ACHN (cell line): Measurements from ENCODE around the gene MARCO.
"Not testable (repeated sequence)": the region's sequence is repeated elsewhere in the genome, so short reads cannot be mapped to it uniquely, and the experiment has no call there.

Experiments used
- DNase-seq: peaks from one replicate; pipeline ENCODE4 v3.0.0-alpha.2; 2015
- in situ Hi-C: cut with HindIII; loops from 2 replicates; pipeline ENCODE4 v1.10.0; 2017; ENCODE audit warnings: low sequenced_read_pairs, low pct_ligation_motif_present, low pct_unique_long_range_greater_than_20kb

MARCO gene

DNA sequence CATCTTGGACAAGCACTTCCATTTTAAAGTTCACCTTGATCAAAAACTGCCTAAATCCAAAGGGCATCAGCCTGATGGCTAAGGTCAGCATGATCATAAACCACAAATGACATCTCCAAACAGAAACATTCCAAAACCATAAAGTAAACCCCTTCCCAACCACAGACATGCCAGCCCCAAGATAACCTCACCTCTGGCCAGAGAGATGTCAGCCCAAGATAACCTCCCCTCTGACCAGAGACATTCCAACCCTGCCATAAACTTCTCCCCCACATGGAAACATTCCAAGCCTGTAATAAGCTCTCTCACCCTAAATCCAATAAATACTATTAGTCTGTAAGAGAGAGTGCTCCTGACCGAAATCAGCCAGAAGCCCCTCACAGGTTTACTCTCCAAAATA is 18.6 kb upstream of the MARCO start:
- in situ Hi-C loops, result no loop called here
- DNase-seq, result no peak

DNA sequence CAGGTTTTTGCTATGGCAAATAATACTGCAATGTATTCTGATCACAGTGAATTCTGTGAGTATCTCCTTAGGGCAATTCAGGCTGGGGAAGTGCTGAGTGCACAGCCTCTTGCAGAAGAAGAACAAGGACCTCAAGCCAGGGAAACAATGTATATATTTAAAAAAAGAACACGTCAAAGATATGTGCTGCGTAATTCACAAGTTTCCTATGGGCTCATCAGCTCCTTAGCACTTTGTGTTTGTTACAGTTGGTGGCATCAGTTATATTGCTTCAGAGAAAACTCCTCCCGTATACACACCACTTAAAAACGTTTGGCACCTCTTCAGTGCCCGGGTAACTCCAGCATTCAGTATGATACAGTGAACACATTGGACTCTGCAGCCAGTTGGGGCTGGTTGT is 16.5 kb upstream of the MARCO start:
- in situ Hi-C loops, result no loop called here
- DNase-seq, result no peak

GRCh38 chr2:118925981-118926380 is 16.0 kb upstream of the MARCO start:
- in situ Hi-C loops, result no loop called here

DNA sequence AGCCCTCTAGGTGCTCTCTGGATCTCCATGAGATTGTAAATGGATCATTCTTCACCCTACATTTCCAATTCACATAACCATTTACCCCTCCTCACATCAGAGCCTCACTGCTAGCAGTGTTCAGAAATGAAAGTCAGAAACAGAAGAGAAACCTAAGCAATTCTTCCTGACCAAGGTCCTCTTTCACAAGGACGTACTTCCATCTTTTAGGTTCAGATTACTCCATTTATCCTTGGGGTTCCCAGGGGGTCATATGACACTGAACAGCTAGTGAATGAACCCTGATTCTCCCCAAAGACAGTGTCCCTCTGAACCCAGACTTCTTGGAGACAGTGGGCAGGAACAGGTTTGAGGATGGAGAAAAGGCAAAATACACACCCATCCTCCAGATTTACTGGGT is 12.9 kb upstream of the MARCO start:
- in situ Hi-C loops, result no loop called here
- no peak for DNase-seq

More at GRCh38 chr2:118925981-118926380, 16.0 kb upstream of the MARCO start:
- DNase-seq, result no peak

GRCh38 chr2:118932949-118933348 is 9.0 kb upstream of the MARCO start:
- in situ Hi-C loops, result no loop called here

GRCh38 chr2:118936306-118936705 is 5.7 kb upstream of the MARCO start:
- in situ Hi-C loops, result no loop called here
- no peak for DNase-seq

More at GRCh38 chr2:118932949-118933348, 9.0 kb upstream of the MARCO start:
- no peak for DNase-seq

GRCh38 chr2:118936936-118937335 is 5.1 kb upstream of the MARCO start:
- DNase-seq, result no peak
- in situ Hi-C loops, result no loop called here

DNA sequence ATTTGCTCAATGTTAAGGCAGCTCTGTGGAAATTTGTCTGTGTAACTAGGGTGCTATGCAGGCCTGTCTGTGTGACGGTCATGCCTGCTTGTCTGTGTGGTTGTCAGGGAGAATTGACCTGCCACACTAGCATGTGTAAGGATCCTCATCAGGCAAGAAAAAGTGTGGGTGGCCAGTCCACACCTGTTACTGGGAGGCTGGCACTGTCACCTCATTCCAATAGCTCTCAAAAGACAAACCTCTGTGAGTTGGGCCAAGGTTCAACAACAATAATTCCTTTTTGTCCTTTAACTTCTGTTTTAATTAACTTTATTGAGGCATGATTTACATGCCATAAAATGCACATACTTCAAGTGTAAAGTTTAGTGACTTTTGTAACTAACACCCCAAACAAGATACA is 4.2 kb upstream of the MARCO start:
- no peak for DNase-seq
- in situ Hi-C loops, result no loop called here

GRCh38 chr2:118939994-118940393 is 2.0 kb upstream of the MARCO start:
- in situ Hi-C loops, result no loop called here
- no peak for DNase-seq

- no peak for DNase-seq
- in situ Hi-C loops, result no loop called here
These were observed 1.4 kb upstream of the MARCO start for GRCh38 chr2:118940486-118941120.

GRCh38 chr2:118943286-118943685 is 1.3 kb downstream of the MARCO start:
- no peak for DNase-seq
- in situ Hi-C loops, result no loop called here

GRCh38 chr2:118945881-118946280 is 3.9 kb downstream of the MARCO start:
- no peak for DNase-seq
- in situ Hi-C loops, result no loop called here

- in situ Hi-C loops, DNase-seq: not testable (repeated sequence)
These were observed 6.3 kb downstream of the MARCO start for GRCh38 chr2:118948266-118948665.

- DNase-seq, result no peak
- in situ Hi-C loops, result no loop called here
These were observed 12.5 kb downstream of the MARCO start for GRCh38 chr2:118954297-118955060.

- in situ Hi-C loops, result no loop called here
These were observed 23.7 kb downstream of the MARCO start for GRCh38 chr2:118965737-118966136.

GRCh38 chr2:118967124-118967880 is 25.3 kb downstream of the MARCO start:
- in situ Hi-C loops, result no loop called here
- no peak for DNase-seq

More at GRCh38 chr2:118965737-118966136, 23.7 kb downstream of the MARCO start:
- DNase-seq, result no peak

- in situ Hi-C loops, result no loop called here
- DNase-seq, result no peak
These were observed 26.0 kb downstream of the MARCO start for GRCh38 chr2:118968042-118968441.

DNA sequence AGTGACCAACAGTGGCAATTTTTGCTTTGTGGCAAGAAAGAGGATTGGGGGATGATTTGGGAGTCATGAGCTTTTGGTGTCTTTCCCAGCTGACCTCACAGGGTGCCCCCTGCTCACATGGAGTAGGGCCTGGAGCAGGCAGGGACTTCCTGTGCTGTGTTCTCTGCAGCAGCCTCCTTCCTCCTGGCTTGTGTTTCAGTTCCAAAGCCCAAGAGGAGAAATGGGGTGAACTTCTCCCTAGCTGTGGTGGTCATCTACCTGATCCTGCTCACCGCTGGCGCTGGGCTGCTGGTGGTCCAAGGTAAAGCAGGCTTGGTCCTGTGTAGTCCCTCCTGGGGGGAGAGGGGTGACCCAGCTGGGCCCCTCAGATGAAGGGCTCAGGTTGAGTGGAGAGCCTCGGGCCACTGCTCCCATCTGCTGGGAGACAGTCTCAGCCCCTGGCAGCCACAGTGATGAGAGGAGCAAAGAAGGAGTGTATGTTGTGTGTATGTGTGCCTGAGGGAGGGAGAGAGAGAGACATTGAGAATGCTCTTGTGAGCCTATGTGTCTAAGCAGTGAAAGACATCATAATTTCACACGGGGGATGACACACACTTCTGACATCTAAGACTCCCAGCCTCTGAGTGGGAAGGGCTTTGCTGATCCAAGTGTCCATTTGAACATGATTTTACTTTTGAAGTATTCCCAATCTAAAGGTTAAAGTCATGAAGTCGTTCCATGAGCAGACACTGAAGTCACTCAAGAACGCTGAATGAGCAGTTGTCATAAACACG is 27.2 kb downstream of the MARCO start:
- DNase-seq, result no peak
- in situ Hi-C loops, result no loop called here
